Measurements from ENCODE around the gene RFX6. TPM values are rescaled to one million over a fixed set of nuclear protein-coding genes. Genes with fewer than 3 reads are reported as not detected.

The RFX6 gene
- total and polyA plus RNA-seq, 10 of the 15 experiments (the other 5 are each of a cell fraction or from before 2014, with no cell fraction given) = not detected

GRCh38 chr6:116966675-116967576, 89.9 kb downstream of the RFX6 start:
- in situ Hi-C loops (cut with MboI) = loop anchor here (10.0 kb wide), 1 partner anchor 182 kb away; no protein-coding TSS in a partner anchor
- FAIRE-seq = no peak

More at GRCh38 chr6:116966675-116967576, 89.9 kb downstream of the RFX6 start:
- no peak for TF ChIP-seq ZNF24 (IDR thresholded peaks at IDR 0.05)
- TF ChIP-seq ATF3 (IDR thresholded peaks at IDR 0.05; ENCODE audit: borderline replicate concordance, extremely low read depth, low read depth, low read length) = no peak
- no peak for TF ChIP-seq YBX1 (IDR thresholded peaks at IDR 0.05)
- TF ChIP-seq SUPT20H (IDR thresholded peaks at IDR 0.05; ENCODE audit: borderline replicate concordance, control insufficient read depth, low read depth, low read length) = no peak
- no peak for TF ChIP-seq ZBED1 (IDR thresholded peaks at IDR 0.05; ENCODE audit: borderline replicate concordance)
- no peak for TF ChIP-seq SUZ12 (IDR thresholded peaks at IDR 0.05; ENCODE audit: unreplicated experiment)
- TF ChIP-seq, protein P1, sequence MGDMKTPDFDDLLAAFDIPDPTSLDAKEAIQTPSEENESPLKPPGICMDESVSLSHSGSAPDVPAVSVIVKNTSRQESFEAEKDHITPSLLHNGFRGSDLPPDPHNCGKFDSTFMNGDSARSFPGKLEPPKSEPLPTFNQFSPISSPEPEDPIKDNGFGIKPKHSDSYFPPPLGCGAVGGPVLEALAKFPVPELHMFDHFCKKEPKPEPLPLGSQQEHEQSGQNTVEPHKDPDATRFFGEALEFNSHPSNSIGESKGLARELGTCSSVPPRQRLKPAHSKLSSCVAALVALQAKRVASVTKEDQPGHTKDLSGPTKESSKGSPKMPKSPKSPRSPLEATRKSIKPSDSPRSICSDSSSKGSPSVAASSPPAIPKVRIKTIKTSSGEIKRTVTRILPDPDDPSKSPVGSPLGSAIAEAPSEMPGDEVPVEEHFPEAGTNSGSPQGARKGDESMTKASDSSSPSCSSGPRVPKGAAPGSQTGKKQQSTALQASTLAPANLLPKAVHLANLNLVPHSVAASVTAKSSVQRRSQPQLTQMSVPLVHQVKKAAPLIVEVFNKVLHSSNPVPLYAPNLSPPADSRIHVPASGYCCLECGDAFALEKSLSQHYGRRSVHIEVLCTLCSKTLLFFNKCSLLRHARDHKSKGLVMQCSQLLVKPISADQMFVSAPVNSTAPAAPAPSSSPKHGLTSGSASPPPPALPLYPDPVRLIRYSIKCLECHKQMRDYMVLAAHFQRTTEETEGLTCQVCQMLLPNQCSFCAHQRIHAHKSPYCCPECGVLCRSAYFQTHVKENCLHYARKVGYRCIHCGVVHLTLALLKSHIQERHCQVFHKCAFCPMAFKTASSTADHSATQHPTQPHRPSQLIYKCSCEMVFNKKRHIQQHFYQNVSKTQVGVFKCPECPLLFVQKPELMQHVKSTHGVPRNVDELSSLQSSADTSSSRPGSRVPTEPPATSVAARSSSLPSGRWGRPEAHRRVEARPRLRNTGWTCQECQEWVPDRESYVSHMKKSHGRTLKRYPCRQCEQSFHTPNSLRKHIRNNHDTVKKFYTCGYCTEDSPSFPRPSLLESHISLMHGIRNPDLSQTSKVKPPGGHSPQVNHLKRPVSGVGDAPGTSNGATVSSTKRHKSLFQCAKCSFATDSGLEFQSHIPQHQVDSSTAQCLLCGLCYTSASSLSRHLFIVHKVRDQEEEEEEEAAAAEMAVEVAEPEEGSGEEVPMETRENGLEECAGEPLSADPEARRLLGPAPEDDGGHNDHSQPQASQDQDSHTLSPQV (IDR thresholded peaks at IDR 0.05) = no peak
- TF ChIP-seq SMAD5 (IDR thresholded peaks at IDR 0.05; ENCODE audit: low read depth) = no peak
- no peak for TF ChIP-seq KAT2A (conservative IDR thresholded peaks at IDR 0.05; ENCODE audit: control insufficient read depth, low read depth, low read length)
- TF ChIP-seq TAF1 (IDR thresholded peaks at IDR 0.05; ENCODE audit: borderline replicate concordance, low read depth, low read length) = no peak
- TF ChIP-seq IRF4 (IDR thresholded peaks at IDR 0.05; ENCODE audit: low read depth, low read length) = no peak
- no peak for TF ChIP-seq SMAD1 (IDR thresholded peaks at IDR 0.05; ENCODE audit: low read depth, partially characterized antibody)
- TF ChIP-seq RUNX3 (IDR thresholded peaks at IDR 0.05; ENCODE audit: low read length) = no peak
- TF ChIP-seq JUNB (IDR thresholded peaks at IDR 0.05) = no peak
- TF ChIP-seq ESRRA (IDR thresholded peaks at IDR 0.05; ENCODE audit: low read length) = no peak
- H4K20me1 ChIP-seq (ENCODE audit: control insufficient read depth, insufficient read depth) = no peaks in the 10 kb centered on the region
- H3K9ac ChIP-seq (ENCODE audit: control insufficient read depth, insufficient read depth, low read length) = no peak overlapping the region
- no peak overlapping the region for H3K4me2 ChIP-seq (ENCODE audit: control insufficient read depth, insufficient read depth)
- intact Hi-C loops (cut with micrococcal nuclease; ENCODE audit: unreplicated experiment) = loop anchor here (5.0 kb wide), 1 partner anchor 85 kb away; no protein-coding TSS in a partner anchor
- H3K4me3 ChIP-seq = no peak overlapping the region
- no peaks in the 10 kb centered on the region for H3K9me3 ChIP-seq (replicated peaks; ENCODE audit: control insufficient read depth, insufficient read depth, low read length)
- DNase-seq (ENCODE audit: low read depth, low spot score) (no peak), ATAC-seq (no peak)
- H3K27ac ChIP-seq (ENCODE audit: control insufficient read depth, insufficient read depth) = no peak overlapping the region
- no peak overlapping the region for H2AFZ ChIP-seq (ENCODE audit: control insufficient read depth, low read depth, low read length)
- H3K36me3 ChIP-seq (ENCODE audit: control insufficient read depth in 2 of 2, insufficient read depth in 2 of 2, low read length in 1 of 2) = no peaks in the 10 kb centered on the region
- ChIA-PET RAD21 (ENCODE audit: unreplicated experiment) (no interaction called here), CTCF (interaction anchor here (1.1 to 2.9 kb wide), 5 partner anchors 10 to 188 kb away, joined by 3 to 27 read pairs (median 7); no protein-coding TSS in a partner anchor), SMC1A (ENCODE audit: uncharacterized antibody, unreplicated experiment) (interaction anchor here (1.7 to 2.7 kb wide), 2 partner anchors 10 to 46 kb away, joined by 6 to 18 read pairs; no protein-coding TSS in a partner anchor), POLR2A (no interaction called here)
- no peaks in the 10 kb centered on the region for H3K4me1 ChIP-seq (ENCODE audit: control insufficient read depth, insufficient read depth, low read length)
- no TSS peak for BruUV-seq (replicated peaks)
- 17% methylated on average over 6 of the region's 6 CpGs for WGBS (ENCODE audit: insufficient coverage, insufficient replicate concordance, low lambda C conversion rate, missing lambda C conversion rate)
- no peaks in the 10 kb centered on the region for H3K27me3 ChIP-seq (replicated peaks in 1 of 2; ENCODE audit: control insufficient read depth in 2 of 2, insufficient read depth in 2 of 2, low read length in 1 of 2)
- H3K79me2 ChIP-seq (ENCODE audit: control insufficient read depth, insufficient read depth, low read length) = no peaks in the 10 kb centered on the region

All from GM12878 (cell line).